Kidney (tissue), 22 donors: ENCODE results near the gene SLC52A3. TPM values are rescaled to one million over a fixed set of nuclear protein-coding genes. Genes with fewer than 3 reads are reported as not detected.

Experiments used
- DNase-seq, 5 donors: peaks; one replicate each; pipeline ENCODE4 v3.0.0-alpha.2; 2013 to 2020
- FAIRE-seq: peaks from 2 replicates; lab custom pipeline; 2012; peaks lifted over from hg19 to GRCh38; lab: Jason Lieb, UNC
- H3K27ac ChIP-seq, 2 donors: one replicate each; pipeline ENCODE4 v1.7.0; 2013; ENCODE audit warnings: low read depth in 2 of 2, low read length in 2 of 2, inconsistent platforms in 1 of 2
- H3K27me3 ChIP-seq: one replicate; pipeline ENCODE4 v1.7.1; 2013; ENCODE audit warnings: low read length, inconsistent platforms; ENCODE audit not compliant: control insufficient read depth, insufficient read depth
- H3K36me3 ChIP-seq, 3 donors: one replicate each; pipeline versions ENCODE4 v1.7.0 to v1.7.1; 2013; ENCODE audit warnings: low read length in 3 of 3, control low read depth in 1 of 3, inconsistent platforms in 1 of 3; ENCODE audit not compliant: insufficient read depth in 3 of 3, control insufficient read depth in 2 of 3
- H3K4me1 ChIP-seq, 3 donors: one replicate each; pipeline versions ENCODE4 v1.7.0 to v1.7.1; 2013; ENCODE audit warnings: low read length in 3 of 3, inconsistent platforms in 1 of 3, low read depth in 1 of 3; ENCODE audit not compliant: control insufficient read depth in 2 of 3, insufficient read depth in 2 of 3
- H3K4me3 ChIP-seq, 3 donors: one replicate each; pipeline versions ENCODE4 v1.7.0 to v1.8.1; 2013; ENCODE audit warnings: low read length in 3 of 3, control low read depth in 1 of 3, inconsistent platforms in 1 of 3
- H3K9ac ChIP-seq, 3 donors: one replicate each; pipeline versions ENCODE4 v1.7.0 to v1.7.1; 2013; ENCODE audit warnings: low read length in 3 of 3, control low read depth in 1 of 3, inconsistent platforms in 1 of 3
- H3K9me3 ChIP-seq, 3 donors: one replicate each; pipeline versions ENCODE4 v1.7.0 to v1.7.1; 2013; ENCODE audit warnings: low read length in 3 of 3, control low read depth in 1 of 3, inconsistent platforms in 1 of 3; ENCODE audit not compliant: control insufficient read depth in 2 of 3, insufficient read depth in 1 of 3
- intact Hi-C: fragments of 100-400 bp; cut with DNase I; formaldehyde crosslinking; loops from one replicate; pipeline ENCODE4 v1.11.1; 2022
- long read RNA-seq, 10 donors: library from polyadenylated mRNA in 1 of 10; unstranded in 1 of 10; transcript quantifications; one replicate each; pipeline ENCODE4 v2.0.0 and lab custom pipeline, GENCODE V29; 2021 to 2026
- polyA plus RNA-seq: library from polyadenylated mRNA; stranded (reverse); fragments of 350-450 nt; fragmentation: Illumina TruSeq; extraction: RNeasy Lipid Tissue Mini Kit (QIAGEN cat#74804); gene quantifications from one replicate; pipeline ENCODE4 v1.2.3, GENCODE V29; 2014; ENCODE audit warnings: low read depth, low replicate concordance; ENCODE audit not compliant: insufficient read depth
- total RNA-seq: library from RNA; stranded (reverse); fragmentation: NEBNext Ultra II Directional; extraction: Animal tissue kit (Norgen Biotek cat#: 25700); gene quantifications from one replicate; pipeline ENCODE4 v1.2.1, GENCODE V29; 2021
- TF ChIP-seq, protein P1 (sequence below): IDR thresholded peaks from 3 replicates; pipeline ENCODE4 v1.5.1; 2012; ENCODE audit warnings: mild to moderate bottlenecking, moderate library complexity, borderline replicate concordance; ENCODE audit not compliant: insufficient read depth; ENCODE audit errors: extremely low read depth
- donor health status: control.
- donor health status: control.
- donor health status: control.
- donor health status: control.
- donor health status: control.
- donor health status: DM: yes; HTN: yes; CAD: no.
- donor health status: Normal renal cell carcinoma (clear cell type).

The SLC52A3 gene
- total RNA-seq (10.9 TPM), polyA plus RNA-seq (11.4 TPM)
- long read RNA-seq, donor 1, result 0 reads
- long read RNA-seq, donor 2, partial matches to known transcripts, result 0 of 2 reads
- long read RNA-seq, donor 2, other reads (novel, unspliced or antisense), result 0 of 2 reads
- long read RNA-seq, donor 3, partial matches to known transcripts, result 0 of 1 reads
- long read RNA-seq, donor 3, other reads (novel, unspliced or antisense), result 0 of 1 reads
- long read RNA-seq, donor 4, partial matches to known transcripts, result 0 of 3 reads
- long read RNA-seq, donor 4, other reads (novel, unspliced or antisense), result 0 of 3 reads
- long read RNA-seq, donor 5, result 0 reads
- long read RNA-seq, donor 6, result 0 reads
- long read RNA-seq, donor 7, transcript SLC52A3-206 (5 exons, 2,611 nt), result major isoform, 6 of 12 reads
- long read RNA-seq, donor 7, partial matches to known transcripts, result 6 of 12 reads
- long read RNA-seq, donor 7, other reads (novel, unspliced or antisense), result 0 of 12 reads
- long read RNA-seq, donor 8, partial matches to known transcripts, result 0 of 1 reads
- long read RNA-seq, donor 8, other reads (novel, unspliced or antisense), result 0 of 1 reads
- long read RNA-seq, donor 9, result 0 reads
- long read RNA-seq, donor 10, partial matches to known transcripts, result 0 of 1 reads
- long read RNA-seq, donor 10, other reads (novel, unspliced or antisense), result 0 of 1 reads

DNA sequence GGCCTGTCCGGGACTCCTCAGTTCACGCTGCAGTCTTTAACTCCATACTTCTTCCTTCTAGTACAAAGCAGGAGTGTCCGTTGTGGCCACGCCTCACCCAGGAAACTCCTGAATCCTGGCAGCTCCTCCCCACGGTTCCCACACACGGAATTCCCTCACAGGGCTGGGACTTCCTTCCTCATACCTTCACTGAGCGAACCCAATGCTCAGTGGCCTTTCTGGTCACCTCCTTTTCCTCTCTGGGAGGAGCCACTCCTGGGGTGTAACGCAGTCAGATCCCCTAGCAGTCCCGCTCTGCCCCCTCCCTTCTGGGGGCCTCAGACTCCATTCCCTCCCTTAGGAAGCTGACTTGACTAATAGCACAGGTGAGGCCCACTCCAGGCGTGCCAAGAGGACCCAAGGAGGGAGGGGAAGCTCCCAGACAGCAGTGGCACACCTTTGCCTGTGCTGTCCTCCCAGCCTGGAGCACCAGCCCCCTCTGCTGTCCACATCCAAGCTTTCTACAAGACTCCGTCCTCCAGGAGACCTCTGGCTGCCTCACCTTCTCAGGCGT is at the start of gene SLC52A3:
SLC52A3 (minus strand) TSS at position 75 of the 553 bp plus-strand sequence. CDS start 2,726 bp downstream, outside the sequence.
- H3K4me3 ChIP-seq, result peak within 1 kb of the TSS in 2 of 3 donors; percentile 53 to 61
- TF ChIP-seq, protein P1, sequence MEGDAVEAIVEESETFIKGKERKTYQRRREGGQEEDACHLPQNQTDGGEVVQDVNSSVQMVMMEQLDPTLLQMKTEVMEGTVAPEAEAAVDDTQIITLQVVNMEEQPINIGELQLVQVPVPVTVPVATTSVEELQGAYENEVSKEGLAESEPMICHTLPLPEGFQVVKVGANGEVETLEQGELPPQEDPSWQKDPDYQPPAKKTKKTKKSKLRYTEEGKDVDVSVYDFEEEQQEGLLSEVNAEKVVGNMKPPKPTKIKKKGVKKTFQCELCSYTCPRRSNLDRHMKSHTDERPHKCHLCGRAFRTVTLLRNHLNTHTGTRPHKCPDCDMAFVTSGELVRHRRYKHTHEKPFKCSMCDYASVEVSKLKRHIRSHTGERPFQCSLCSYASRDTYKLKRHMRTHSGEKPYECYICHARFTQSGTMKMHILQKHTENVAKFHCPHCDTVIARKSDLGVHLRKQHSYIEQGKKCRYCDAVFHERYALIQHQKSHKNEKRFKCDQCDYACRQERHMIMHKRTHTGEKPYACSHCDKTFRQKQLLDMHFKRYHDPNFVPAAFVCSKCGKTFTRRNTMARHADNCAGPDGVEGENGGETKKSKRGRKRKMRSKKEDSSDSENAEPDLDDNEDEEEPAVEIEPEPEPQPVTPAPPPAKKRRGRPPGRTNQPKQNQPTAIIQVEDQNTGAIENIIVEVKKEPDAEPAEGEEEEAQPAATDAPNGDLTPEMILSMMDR, result peak; percentile 8
- DNase-seq (peak in 4 of 5 donors; percentile 42 to 59 (median 56)), FAIRE-seq (no peak)
- H3K36me3 ChIP-seq, result no peaks in the 10 kb centered on the region
- H3K9me3 ChIP-seq, result peaks cover 0 to 4% (median 0%) of the 10 kb centered on the region in 3 donors
- peak within 1 kb of the TSS; percentile 2 to 62 for H3K27ac ChIP-seq
- peak within 1 kb of the TSS in 1 of 3 donors; percentile 36 for H3K9ac ChIP-seq
- intact Hi-C loops, result no loop called here
- H3K4me1 ChIP-seq, result peaks cover 0 to 6% (median 0%) of the 10 kb centered on the region in 3 donors
- no peaks in the 10 kb centered on the region for H3K27me3 ChIP-seq

DNA sequence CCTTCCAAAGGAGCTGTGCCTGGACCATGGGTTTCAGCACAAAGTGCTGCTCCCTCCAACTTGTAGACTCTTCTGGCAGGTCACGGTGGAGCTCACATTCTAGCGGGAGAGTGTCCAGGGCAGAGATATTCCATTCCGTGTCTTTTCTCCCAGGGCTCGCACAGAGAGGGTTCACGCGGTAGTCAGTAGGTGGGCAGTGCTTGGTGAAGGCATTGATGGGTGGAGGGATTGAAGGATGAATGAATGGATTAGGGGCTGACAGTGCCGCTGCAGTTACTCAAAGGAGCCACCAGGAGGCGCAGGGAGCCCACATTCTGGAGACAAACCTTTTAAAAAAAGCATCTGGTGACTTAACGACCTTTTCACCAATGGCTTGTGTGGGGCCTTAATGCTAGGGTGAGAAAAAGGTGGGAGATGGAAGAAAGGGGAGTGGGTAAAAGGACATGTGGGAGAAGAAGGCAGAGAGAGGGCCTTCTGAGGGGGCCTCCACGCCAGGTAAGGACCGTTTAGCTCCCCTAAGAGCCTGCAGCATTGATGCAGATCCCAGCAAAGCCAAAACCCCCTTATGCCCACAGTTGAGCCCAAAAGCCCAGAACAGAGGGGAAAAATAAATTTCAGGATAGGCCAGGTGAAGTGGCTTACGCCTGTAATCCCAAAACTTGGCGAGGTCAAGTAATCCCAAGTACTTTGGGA is 47.8 kb upstream of the SLC52A3 start:
- FAIRE-seq, result no peak
- peak; percentile 62 to 83 (median 65) for DNase-seq
- Histone ChIP-seq H3K27ac (no peak overlapping the region), H3K9ac (no peak overlapping the region), H3K27me3 (no peaks in the 10 kb centered on the region), H3K4me3 (no peak overlapping the region), H3K9me3 (no peaks in the 10 kb centered on the region), H3K4me1 (no peaks in the 10 kb centered on the region), H3K36me3 (no peaks in the 10 kb centered on the region)
- intact Hi-C loops, result loop anchor here (5.0 kb wide), 1 partner anchor 141 kb away; no protein-coding TSS in a partner anchor
- TF ChIP-seq, protein P1, result peak; percentile 99

- Histone ChIP-seq H3K36me3 (no peaks in the 10 kb centered on the region), H3K27me3 (no peaks in the 10 kb centered on the region), H3K9ac (no peak overlapping the region), H3K27ac (no peak overlapping the region), H3K4me1 (no peaks in the 10 kb centered on the region), H3K4me3 (no peak overlapping the region), H3K9me3 (no peaks in the 10 kb centered on the region)
- DNase-seq, result peak in 1 of 5 donors; percentile 51
- intact Hi-C loops, result loop anchor here (5.0 kb wide), 1 partner anchor 142 kb away; no protein-coding TSS in a partner anchor
- TF ChIP-seq, protein P1, result no peak
- no peak for FAIRE-seq
These were observed 46.9 kb upstream of the SLC52A3 start for GRCh38 chr20:815226-815625.
